ENCODE measurements around the gene DOCK1. TPM values are rescaled to one million over a fixed set of nuclear protein-coding genes. Genes with fewer than 3 reads are reported as not detected.
"Not testable (repeated sequence)": the region's sequence is repeated elsewhere in the genome, so short reads cannot be mapped to it uniquely, and the experiment has no call there.

DOCK1 gene
- total RNA-seq, 4 donors from 2014 or later, result 31.3 to 82.3 (median 44.1) TPM

DNA sequence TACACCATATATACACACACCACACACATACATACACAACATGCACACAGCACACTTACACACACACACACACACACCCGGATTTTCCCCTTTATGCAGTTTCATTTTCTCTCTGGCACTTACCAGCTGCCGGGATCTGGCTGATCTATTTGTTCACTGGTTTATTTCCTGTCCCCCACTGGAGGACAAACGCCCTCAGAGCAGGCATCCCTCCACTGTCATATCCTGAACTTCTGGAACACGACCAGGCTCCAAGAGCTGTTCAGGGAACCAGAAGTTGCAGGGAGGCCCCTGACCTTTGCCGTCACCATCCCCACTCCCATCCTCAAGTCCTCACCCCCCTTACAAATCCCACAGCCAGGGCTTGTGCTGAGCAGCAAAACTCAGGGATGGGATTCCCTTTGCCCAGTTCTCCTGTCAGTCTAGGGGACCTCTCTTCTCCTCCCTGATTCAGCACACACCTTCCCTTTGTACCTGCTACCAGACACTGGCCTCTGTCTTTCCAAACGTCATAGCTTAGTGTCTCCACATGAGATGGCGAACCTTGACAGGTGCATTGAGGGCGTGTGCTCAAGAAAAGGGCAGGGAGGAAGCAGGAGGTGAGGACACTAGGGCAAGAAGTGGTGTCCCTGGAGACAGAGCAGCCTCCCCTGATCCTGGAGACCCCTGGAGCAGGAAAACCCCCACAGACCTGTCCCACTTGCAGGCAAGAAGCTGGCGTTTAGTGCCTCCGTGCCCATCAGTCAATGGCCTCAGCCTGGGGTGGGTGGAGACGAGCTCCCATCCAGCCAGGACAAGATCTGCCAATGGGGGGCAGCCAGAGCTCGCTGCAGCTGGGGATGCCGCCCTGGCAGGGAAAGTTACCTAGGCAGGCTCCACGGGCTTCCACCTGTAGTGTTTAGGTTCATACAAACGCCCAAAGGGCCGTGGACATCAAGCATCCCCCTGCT is 12.7 kb upstream of the DOCK1 start:
- no peak for TF ChIP-seq CTCF (IDR thresholded peaks at IDR 0.05)
- ATAC-seq (ENCODE audit: low FRiP score), result no peak
- no peak for DNase-seq (ENCODE audit: low spot score)

DNA sequence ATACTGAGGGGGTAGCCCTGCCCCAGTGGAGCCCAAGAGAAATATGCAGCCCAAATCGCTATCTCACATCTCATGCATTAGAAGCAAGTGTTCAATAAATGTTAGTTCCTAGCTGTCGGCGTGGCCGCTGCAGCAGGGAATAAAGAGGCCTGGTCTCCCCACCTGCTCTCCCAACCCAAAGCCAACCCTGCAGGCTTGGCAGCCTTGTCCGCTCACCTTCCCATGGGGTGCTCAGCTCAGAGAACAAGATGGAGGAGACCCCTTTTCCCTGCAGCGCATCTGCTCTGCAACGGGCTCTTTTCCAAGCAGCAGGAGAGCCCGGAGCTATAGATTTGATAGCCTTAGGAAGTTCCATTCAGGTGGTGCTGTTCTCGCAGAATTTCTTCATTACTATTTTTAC is 12.0 kb upstream of the DOCK1 start:
- TF ChIP-seq CTCF (IDR thresholded peaks at IDR 0.05), result no peak
- ATAC-seq (ENCODE audit: low FRiP score) (no peak), DNase-seq (ENCODE audit: low spot score) (no peak)

DNA sequence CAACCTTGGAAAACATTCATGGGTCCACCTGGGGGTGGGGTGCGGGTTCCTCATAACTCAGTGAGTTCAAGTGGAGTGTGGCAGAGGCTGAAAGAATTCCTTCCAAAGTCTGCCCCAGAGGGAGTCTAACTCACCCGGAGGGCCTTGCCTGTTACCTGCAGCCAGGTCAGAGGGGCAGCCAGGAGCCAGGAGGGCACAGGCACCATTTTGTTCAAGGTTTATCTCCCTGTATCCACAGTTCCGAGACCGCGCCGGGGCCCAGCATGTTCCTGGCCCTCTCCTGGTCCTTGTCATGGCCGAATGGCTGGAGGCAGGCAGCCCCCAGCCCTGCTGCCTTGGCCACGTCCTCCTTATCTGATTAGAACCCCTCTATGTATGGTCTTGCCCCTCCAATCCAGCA is 11.4 kb upstream of the DOCK1 start:
- ATAC-seq (ENCODE audit: low FRiP score), result no peak
- no peak for TF ChIP-seq CTCF (IDR thresholded peaks at IDR 0.05)
- no peak for DNase-seq (ENCODE audit: low spot score)

GRCh38 chr10:126895214-126895781 is 9.9 kb upstream of the DOCK1 start:
- no peak for TF ChIP-seq CTCF (IDR thresholded peaks at IDR 0.05)
- DNase-seq (ENCODE audit: low spot score) (no peak), ATAC-seq (ENCODE audit: low FRiP score) (no peak)

DNA sequence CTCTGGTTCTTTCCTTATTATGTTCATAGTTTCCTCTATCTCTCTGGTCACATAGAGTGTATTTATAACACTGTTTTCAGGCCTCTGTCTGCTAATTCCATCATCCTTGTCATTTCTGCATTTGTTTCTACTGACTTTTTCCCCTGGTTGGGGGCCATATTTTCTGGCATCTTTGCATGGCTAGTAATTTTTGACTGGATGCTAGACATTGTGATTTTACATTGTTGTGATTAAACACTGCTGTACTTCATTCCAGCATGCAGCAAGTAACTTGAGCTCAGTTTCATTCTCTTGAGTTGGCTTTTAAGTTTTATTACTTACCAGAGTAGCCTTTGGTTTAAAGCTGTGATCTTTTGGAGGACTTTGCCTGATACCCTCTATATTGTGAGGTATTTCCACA is 6.8 kb upstream of the DOCK1 start:
- no peak for DNase-seq (ENCODE audit: low spot score)
- no peak for ATAC-seq (ENCODE audit: low FRiP score)
- no peak for TF ChIP-seq CTCF (IDR thresholded peaks at IDR 0.05)

GRCh38 chr10:126899529-126899928 is 5.7 kb upstream of the DOCK1 start:
- not testable (repeated sequence) for ATAC-seq (ENCODE audit: low FRiP score); DNase-seq (ENCODE audit: low spot score)

DNA sequence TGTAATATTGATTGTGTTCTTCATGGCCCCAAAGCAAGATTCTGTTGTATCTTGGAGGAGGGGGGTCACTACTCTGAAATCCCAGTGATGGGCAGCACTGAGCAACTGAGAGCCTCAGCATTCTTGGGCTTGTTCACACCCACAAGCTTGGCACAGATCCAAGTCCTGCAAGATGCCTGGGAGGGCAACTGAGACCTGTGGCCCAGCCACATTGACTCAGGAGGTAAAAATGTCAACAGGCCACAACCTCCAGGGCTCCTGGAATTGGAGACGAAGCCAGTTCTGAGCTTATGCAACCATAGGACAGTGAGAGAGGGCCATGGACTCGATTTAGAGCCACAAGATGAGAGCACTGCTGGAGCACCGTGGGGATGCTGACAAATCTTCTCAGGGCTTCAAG is 3.1 kb upstream of the DOCK1 start:
- ATAC-seq (ENCODE audit: low FRiP score) (no peak), DNase-seq (ENCODE audit: low spot score) (no peak)
- no peak for TF ChIP-seq CTCF (IDR thresholded peaks at IDR 0.05)

Data from omental fat pad (tissue), 4 donors.